Upper lobe of right lung (tissue), 1 donor: ENCODE data around the gene FLRT1. TPM values are rescaled to one million over a fixed set of nuclear protein-coding genes. Genes with fewer than 3 reads are reported as not detected.

Experiments
- ATAC-seq: fragments of 200-7000 bp; cut with Tn5 transposase; one replicate; pipeline ENCODE4 v1.9.1; 2020; ENCODE audit warnings: mild to moderate bottlenecking, moderate library complexity
- DNase-seq: peaks from one replicate; pipeline ENCODE4 v3.0.0-alpha.2; 2020
- H3K27ac ChIP-seq: fragments of 200-600 bp; one replicate; pipeline ENCODE4 v1.8.0; 2022
- H3K27me3 ChIP-seq: fragments of 200-600 bp; one replicate; pipeline ENCODE4 v1.8.0; 2022; ENCODE audit warnings: mild to moderate bottlenecking
- H3K36me3 ChIP-seq: fragments of 200-600 bp; one replicate; pipeline ENCODE4 v1.8.0; 2022
- H3K4me1 ChIP-seq: fragments of 200-600 bp; one replicate; pipeline ENCODE4 v1.8.0; 2022
- H3K4me3 ChIP-seq: fragments of 200-600 bp; one replicate; pipeline ENCODE4 v1.8.0; 2022; ENCODE audit warnings: mild to moderate bottlenecking
- H3K9me3 ChIP-seq: fragments of 200-600 bp; one replicate; pipeline ENCODE4 v1.8.0; 2022
- intact Hi-C: fragments of 100-400 bp; cut with DNase I; formaldehyde crosslinking; loops from one replicate; pipeline ENCODE4 v1.11.0; 2022
- long read RNA-seq: library from polyadenylated mRNA; unstranded; transcript quantifications from one replicate; pipeline ENCODE4 v2.0.0, GENCODE V29; 2021
- total RNA-seq: library from RNA; stranded (reverse); fragmentation: NEBNext Ultra II Directional; extraction: Animal tissue kit (Norgen Biotek cat#: 25700); gene quantifications from one replicate; pipeline ENCODE4 v1.2.1, GENCODE V29; 2021
- TF ChIP-seq, protein P1 (sequence below): fragments of 200-600 bp; IDR thresholded peaks from one replicate; pipeline ENCODE4 v1.8.0; 2022; ENCODE audit warnings: antibody characterized with exemption
- donor health status: DM: no; HTN: yes; CAD: no; lungs with severe emphysema.

Gene FLRT1, protein sequence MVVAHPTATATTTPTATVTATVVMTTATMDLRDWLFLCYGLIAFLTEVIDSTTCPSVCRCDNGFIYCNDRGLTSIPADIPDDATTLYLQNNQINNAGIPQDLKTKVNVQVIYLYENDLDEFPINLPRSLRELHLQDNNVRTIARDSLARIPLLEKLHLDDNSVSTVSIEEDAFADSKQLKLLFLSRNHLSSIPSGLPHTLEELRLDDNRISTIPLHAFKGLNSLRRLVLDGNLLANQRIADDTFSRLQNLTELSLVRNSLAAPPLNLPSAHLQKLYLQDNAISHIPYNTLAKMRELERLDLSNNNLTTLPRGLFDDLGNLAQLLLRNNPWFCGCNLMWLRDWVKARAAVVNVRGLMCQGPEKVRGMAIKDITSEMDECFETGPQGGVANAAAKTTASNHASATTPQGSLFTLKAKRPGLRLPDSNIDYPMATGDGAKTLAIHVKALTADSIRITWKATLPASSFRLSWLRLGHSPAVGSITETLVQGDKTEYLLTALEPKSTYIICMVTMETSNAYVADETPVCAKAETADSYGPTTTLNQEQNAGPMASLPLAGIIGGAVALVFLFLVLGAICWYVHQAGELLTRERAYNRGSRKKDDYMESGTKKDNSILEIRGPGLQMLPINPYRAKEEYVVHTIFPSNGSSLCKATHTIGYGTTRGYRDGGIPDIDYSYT
- not detected for total RNA-seq
- long read RNA-seq, partial matches to known transcripts, result 0 of 1 reads
- long read RNA-seq, other reads (novel, unspliced or antisense), result 1 of 1 reads

DNA sequence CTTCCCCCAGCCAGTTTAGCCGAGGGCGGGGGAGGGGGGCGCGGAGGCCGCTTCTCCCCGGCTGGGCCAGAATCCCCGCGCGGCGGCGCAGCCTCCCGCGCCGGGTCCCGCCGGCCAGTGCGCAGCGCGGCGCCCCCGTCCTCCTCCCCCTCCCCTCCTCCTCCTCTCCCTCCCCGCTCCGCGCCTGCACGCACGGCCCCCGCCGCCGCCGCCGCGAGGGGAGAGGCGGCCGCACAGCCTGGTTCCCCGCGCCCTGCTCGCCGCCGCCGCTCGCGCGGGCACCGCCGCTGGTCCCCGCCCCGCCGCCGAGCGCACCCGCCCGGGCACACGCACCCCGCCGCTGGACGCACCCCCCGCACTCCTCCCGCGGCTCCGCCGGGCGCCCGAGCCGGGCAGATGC is at the start of gene FLRT1:
TSS of gene FLRT1 (plus strand) at position 356 of the 400 bp plus-strand sequence. CDS start 80,337 bp downstream, outside the sequence.
- TF ChIP-seq, protein P1, sequence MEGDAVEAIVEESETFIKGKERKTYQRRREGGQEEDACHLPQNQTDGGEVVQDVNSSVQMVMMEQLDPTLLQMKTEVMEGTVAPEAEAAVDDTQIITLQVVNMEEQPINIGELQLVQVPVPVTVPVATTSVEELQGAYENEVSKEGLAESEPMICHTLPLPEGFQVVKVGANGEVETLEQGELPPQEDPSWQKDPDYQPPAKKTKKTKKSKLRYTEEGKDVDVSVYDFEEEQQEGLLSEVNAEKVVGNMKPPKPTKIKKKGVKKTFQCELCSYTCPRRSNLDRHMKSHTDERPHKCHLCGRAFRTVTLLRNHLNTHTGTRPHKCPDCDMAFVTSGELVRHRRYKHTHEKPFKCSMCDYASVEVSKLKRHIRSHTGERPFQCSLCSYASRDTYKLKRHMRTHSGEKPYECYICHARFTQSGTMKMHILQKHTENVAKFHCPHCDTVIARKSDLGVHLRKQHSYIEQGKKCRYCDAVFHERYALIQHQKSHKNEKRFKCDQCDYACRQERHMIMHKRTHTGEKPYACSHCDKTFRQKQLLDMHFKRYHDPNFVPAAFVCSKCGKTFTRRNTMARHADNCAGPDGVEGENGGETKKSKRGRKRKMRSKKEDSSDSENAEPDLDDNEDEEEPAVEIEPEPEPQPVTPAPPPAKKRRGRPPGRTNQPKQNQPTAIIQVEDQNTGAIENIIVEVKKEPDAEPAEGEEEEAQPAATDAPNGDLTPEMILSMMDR, result no peak
- H3K27me3 ChIP-seq, result peaks cover 40% of the 10 kb centered on the region
- H3K4me3 ChIP-seq, result peak within 1 kb of the TSS; percentile 32
- no peak within 1 kb of the TSS for H3K27ac ChIP-seq
- H3K4me1 ChIP-seq, result peaks cover 4% of the 10 kb centered on the region
- no peaks in the 10 kb centered on the region for H3K9me3 ChIP-seq
- no peaks in the 10 kb centered on the region for H3K36me3 ChIP-seq
- DNase-seq (no peak), ATAC-seq (no peak)
- intact Hi-C loops, result no loop called here

DNA sequence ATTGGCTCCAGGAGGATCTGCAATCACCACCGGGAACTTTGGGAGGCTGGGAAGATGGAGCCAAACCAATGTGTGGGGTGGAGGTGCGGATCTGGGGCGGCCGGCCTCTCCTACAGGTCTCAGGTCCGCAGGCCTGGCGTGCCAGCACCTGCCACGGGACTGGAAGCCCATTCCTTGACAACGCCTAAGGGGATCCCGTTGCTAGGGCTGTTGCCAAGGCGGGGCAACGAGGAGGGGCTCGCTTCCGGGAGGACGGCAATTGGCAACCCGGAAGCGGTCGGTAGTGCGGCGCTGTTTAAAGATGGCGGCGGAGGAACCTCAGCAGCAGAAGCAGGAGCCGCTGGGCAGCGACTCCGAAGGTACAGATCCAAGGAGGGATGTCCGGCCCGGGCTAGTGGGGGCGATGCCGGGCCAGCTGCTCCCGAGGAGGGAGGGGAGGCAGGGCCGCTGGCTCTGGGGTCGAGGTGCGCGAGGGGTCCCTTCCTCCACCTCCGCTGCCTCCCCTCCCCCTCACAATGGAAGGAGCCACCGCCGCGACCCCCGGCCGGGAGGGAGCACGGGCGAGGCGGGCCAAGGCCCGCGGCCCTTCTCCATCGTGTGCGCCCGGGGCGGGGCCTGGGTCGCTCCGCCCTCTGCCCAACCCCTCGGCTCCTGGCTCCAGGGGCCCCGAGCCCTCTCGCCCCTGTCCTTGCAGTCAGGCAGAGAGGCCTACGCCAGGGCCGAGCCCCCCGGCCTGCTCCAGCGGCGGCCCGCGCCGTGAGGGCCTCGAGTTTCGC is 49.4 kb upstream of the FLRT1 start, which contains the start of gene OTUB1:
TSS of gene OTUB1 (plus strand) at position 283 of the 776 bp plus-strand sequence. CDS start at position 302, 19 bp downstream.
- Histone ChIP-seq H3K4me1 (peaks cover 17% of the 10 kb centered on the region), H3K36me3 (peaks cover 28% of the 10 kb centered on the region), H3K4me3 (peak within 1 kb of the TSS; percentile 99), H3K27me3 (no peaks in the 10 kb centered on the region), H3K27ac (peak within 1 kb of the TSS; percentile 89), H3K9me3 (no peaks in the 10 kb centered on the region)
- DNase-seq, result peak; percentile 97
- ATAC-seq, result peak; percentile 96
- intact Hi-C loops, result no loop called here
- TF ChIP-seq, protein P1, result no peak

DNA sequence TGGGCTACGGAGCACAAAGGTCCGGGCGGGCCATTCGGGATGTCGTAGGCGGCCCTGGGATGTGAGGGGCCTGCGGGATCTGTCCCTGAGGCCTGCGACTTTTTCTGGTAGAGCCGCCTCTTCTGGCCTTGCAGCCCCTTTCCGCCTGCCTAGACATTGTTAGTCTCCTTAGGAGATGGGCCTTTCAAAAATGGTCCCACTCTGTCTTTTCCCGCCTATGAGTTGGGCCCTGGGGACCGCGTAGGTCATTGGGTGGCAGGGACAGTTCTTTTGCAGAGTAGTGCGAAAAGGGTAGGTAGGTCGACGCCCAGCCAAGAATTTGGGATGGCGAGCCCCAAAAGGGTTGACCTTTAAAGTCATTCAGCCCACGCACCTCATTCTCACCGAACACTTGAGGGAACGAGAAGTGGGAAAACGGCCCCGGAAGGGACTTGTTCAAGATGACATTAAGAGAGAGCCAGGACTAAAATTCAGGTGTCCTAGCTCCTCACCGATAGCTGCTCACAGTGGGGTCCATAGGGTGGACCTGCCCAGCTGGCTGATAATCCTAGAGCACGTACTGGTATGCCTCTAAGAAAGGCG is 48.7 kb upstream of the FLRT1 start:
- DNase-seq, result no peak
- TF ChIP-seq, protein P1, result no peak
- Histone ChIP-seq H3K4me3 (peak overlapping the region; percentile 99), H3K27me3 (no peaks in the 10 kb centered on the region), H3K9me3 (no peaks in the 10 kb centered on the region), H3K27ac (peak overlapping the region; percentile 89), H3K4me1 (peaks cover 17% of the 10 kb centered on the region), H3K36me3 (peaks cover 30% of the 10 kb centered on the region)
- intact Hi-C loops, result no loop called here
- ATAC-seq, result no peak

DNA sequence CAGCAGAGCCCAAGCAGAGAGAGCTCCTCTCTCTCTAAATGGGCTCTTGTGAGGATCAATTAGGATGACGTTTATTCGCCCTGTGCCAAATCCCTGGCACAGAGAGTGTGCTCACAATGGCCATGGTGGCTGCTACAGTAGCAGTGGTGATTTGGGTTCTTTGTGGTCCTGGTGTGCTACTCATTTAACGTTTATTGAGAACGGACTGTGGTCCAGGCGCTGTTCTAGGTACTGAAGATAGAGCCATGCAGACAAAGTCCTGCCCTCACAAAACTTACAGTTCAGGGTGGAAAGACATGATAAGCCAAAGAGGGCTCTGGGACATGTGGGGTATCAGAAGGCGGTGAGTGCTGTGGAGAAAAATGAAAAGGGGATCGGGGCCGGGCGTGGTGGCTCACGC is 44.2 kb upstream of the FLRT1 start:
- H3K9me3 ChIP-seq, result no peaks in the 10 kb centered on the region
- H3K36me3 ChIP-seq, result peaks cover 53% of the 10 kb centered on the region
- no peak overlapping the region for H3K4me3 ChIP-seq
- peaks cover 11% of the 10 kb centered on the region for H3K4me1 ChIP-seq
- ATAC-seq (no peak), DNase-seq (no peak)
- TF ChIP-seq, protein P1, result no peak
- no peak overlapping the region for H3K27ac ChIP-seq
- no peaks in the 10 kb centered on the region for H3K27me3 ChIP-seq
- intact Hi-C loops, result no loop called here

DNA sequence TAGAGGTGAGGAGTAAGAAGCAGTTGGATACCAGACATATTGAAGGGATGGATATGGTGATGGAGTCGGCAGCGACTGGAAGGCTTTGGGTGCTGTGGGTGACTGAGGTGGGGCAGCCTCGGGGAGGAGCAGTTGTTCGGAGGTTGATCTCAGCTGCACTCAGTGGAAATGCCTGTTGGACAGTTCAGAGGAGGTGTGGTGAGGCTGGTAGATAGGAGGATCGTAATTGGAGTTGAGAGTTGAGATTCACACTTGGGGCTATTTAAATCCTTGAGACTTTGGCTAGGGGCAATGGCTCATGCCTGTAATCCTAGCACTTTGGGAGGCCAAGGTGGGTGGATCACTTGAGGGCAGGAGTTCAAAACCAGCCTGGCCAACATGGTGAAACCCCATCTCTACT is 42.6 kb upstream of the FLRT1 start:
- TF ChIP-seq, protein P1, result no peak
- peaks cover 67% of the 10 kb centered on the region for H3K36me3 ChIP-seq
- intact Hi-C loops, result no loop called here
- ATAC-seq (no peak), DNase-seq (no peak)
- no peaks in the 10 kb centered on the region for H3K9me3 ChIP-seq
- no peaks in the 10 kb centered on the region for H3K4me1 ChIP-seq
- H3K27me3 ChIP-seq, result no peaks in the 10 kb centered on the region
- H3K27ac ChIP-seq, result no peak overlapping the region
- H3K4me3 ChIP-seq, result no peak overlapping the region
